Naive B cell (primary cell): ENCODE measurements around the gene ZFYVE1. TPM values are rescaled to one million over a fixed set of nuclear protein-coding genes. Genes with fewer than 3 reads are reported as not detected.
"Not testable (repeated sequence)": the region's sequence is repeated elsewhere in the genome, so short reads cannot be mapped to it uniquely, and the experiment has no call there.

Source experiments
- ATAC-seq, 2 donors: fragments of 150-1000 bp; cut with Tn5 transposase; 2 replicates each; pipeline ENCODE4 v1.10.0; 2021; ENCODE audit warnings: low read depth in 2 of 2, mild to moderate bottlenecking in 2 of 2, moderate library complexity in 2 of 2
- DNase-seq: peaks from one replicate; pipeline ENCODE4 v3.0.0; 2022
- H3K27ac Mint-ChIP-seq, 6 donors: one replicate each; pipeline ENCODE4 v1.8.0; 2020 to 2022; ENCODE audit warnings: mild to moderate bottlenecking in 6 of 6, mixed read lengths in 6 of 6, moderate library complexity in 5 of 6, inconsistent platforms in 2 of 6
- H3K27me3 Mint-ChIP-seq, 3 donors: one replicate each; pipeline ENCODE4 v1.8.0; 2021 to 2022; ENCODE audit warnings: mixed read lengths in 3 of 3, mild to moderate bottlenecking in 1 of 3
- H3K36me3 Mint-ChIP-seq, 2 donors: one replicate each; pipeline ENCODE4 v1.8.0; 2020 to 2022; ENCODE audit warnings: mixed read lengths in 2 of 2, inconsistent platforms in 1 of 2, mild to moderate bottlenecking in 1 of 2
- H3K4me1 Mint-ChIP-seq, 3 donors: one replicate each; pipeline ENCODE4 v1.8.0; 2020 to 2022; ENCODE audit warnings: mixed read lengths in 3 of 3, inconsistent platforms in 1 of 3, mild to moderate bottlenecking in 1 of 3, moderate library complexity in 1 of 3
- H3K4me3 Mint-ChIP-seq, 8 donors: one replicate each; pipeline ENCODE4 v1.8.0; 2020 to 2022; ENCODE audit warnings: mild to moderate bottlenecking in 8 of 8, mixed read lengths in 8 of 8, moderate library complexity in 8 of 8, inconsistent platforms in 2 of 8
- H3K9me3 Mint-ChIP-seq, 7 donors: one replicate each; pipeline ENCODE4 v1.8.0; 2020 to 2022; ENCODE audit warnings: mixed read lengths in 7 of 7, mild to moderate bottlenecking in 5 of 7, inconsistent platforms in 2 of 7, moderate library complexity in 1 of 7
- polyA plus RNA-seq, 6 donors: library from polyadenylated mRNA; unstranded; fragments of 300-500 nt; fragmentation: Illumina TruSeq; gene quantifications; one replicate each; pipeline ENCODE4 v1.2.3, GENCODE V29; 2021; ENCODE audit warnings: low read depth in 6 of 6

The ZFYVE1 gene
- polyA plus RNA-seq, 6 donors from 2014 or later = 5.5 to 9.5 (median 6.8) TPM

DNA sequence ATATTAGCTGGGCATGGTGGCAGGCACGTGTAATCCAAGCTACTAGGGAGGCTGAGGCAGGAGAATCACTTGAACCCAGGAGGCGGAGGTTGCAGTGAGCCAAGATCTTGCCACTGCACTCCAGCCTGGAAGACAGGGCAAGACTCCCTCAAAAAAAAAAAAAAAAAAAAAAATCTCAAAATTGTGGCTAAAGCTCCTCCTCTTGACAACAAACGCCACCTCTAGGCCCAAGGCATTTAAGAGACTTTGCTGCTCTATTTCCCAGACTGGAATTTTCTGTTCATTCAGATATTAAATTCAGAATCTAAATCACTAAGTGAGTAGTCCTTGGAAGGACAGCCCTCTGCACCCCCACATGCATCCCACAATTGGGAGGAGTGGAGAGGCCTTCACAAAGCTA, 1.4 kb downstream of the ZFYVE1 start:
- Mint-ChIP-seq H3K4me1 (peaks cover 31 to 51% (median 46%) of the 10 kb centered on the region in 3 donors), H3K4me3 (peak overlapping the region in 6 of 8 donors; percentile 85 to 99 (median 93)), H3K27me3 (no peaks in the 10 kb centered on the region), H3K27ac (peak overlapping the region in 3 of 6 donors; percentile 42 to 89 (median 80)), H3K36me3 (peaks cover 8 to 17% of the 10 kb centered on the region in 2 donors), H3K9me3 (no peaks in the 10 kb centered on the region)
- no peak for DNase-seq
- ATAC-seq = no peak

DNA sequence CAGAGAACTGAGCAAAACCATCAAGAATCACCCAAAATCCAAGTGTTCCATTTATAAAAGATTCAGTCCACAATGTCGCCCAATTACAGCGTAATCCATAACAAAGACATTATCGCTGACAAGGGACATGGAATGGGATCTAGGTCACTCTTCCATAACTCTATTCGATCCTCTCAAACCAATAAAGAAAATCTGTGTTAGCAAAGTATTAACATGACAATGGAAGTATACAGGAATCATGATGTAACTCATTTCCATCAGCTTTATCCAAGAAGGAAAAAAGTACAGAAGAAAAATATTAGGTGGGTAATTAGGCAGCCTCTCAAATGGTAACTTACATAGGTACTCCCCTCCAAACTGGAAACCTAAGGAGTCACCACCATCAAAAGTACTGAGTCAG, 4.9 kb downstream of the ZFYVE1 start:
- Mint-ChIP-seq H3K27ac (peak overlapping the region in 1 of 6 donors; percentile 40), H3K4me3 (no peak overlapping the region), H3K27me3 (no peaks in the 10 kb centered on the region), H3K9me3 (no peaks in the 10 kb centered on the region), H3K4me1 (peaks cover 35 to 60% (median 54%) of the 10 kb centered on the region in 3 donors), H3K36me3 (peaks cover 13 to 17% of the 10 kb centered on the region in 2 donors)
- DNase-seq (no peak), ATAC-seq (no peak)

DNA sequence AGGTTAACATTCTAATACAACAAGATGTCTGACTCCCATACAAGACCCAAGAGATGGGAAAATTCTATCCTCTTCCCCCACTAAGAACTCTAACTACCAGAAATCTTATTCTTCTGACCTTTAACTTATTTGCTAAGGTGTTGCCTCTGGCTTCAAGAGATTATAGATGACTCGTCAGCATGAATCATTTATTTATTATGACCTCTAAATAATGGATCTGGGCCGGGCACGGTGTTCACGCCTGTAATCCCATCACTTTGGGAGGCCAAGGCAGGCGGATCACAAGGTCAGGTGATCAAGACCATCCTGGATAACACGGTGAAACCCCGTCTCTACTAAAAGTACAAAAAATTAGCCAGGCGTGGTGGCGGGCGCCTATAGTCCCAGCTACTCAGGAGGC, 10.9 kb downstream of the ZFYVE1 start:
- Mint-ChIP-seq H3K27ac (peak overlapping the region in 1 of 6 donors; percentile 66), H3K4me1 (peaks cover 11 to 34% (median 29%) of the 10 kb centered on the region in 3 donors), H3K36me3 (peaks cover 0 to 18% of the 10 kb centered on the region in 2 donors)
- ATAC-seq, H3K27me3 Mint-ChIP-seq, H3K4me3 Mint-ChIP-seq, DNase-seq, H3K9me3 Mint-ChIP-seq: not testable (repeated sequence)

DNA sequence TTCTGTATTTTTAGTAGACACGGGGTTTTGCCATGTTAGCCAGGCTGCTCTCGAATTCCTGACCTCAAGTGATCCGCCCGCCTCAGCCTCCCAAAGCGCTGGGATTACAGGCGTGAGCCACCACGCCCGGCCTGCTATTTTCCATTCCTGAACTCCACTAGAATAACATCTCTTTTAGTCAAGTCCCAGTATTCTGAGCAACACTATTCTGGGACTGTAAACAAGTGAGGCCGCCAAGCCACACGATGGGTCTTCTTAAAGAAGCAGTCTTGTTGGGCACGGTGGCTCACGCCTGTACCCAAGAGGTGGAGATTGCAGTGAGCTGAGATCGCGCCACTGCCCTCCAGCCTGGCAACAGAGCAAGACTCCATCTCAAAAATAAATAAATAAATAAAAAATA, 11.4 kb downstream of the ZFYVE1 start:
- ATAC-seq, DNase-seq, H3K9me3 Mint-ChIP-seq, H3K27me3 Mint-ChIP-seq: not testable (repeated sequence)
- Mint-ChIP-seq H3K4me1 (peaks cover 11 to 34% (median 29%) of the 10 kb centered on the region in 3 donors), H3K36me3 (peaks cover 0 to 18% of the 10 kb centered on the region in 2 donors), H3K27ac (peak overlapping the region in 2 of 6 donors; percentile 54 to 66), H3K4me3 (peak overlapping the region in 1 of 8 donors; percentile 53)

DNA sequence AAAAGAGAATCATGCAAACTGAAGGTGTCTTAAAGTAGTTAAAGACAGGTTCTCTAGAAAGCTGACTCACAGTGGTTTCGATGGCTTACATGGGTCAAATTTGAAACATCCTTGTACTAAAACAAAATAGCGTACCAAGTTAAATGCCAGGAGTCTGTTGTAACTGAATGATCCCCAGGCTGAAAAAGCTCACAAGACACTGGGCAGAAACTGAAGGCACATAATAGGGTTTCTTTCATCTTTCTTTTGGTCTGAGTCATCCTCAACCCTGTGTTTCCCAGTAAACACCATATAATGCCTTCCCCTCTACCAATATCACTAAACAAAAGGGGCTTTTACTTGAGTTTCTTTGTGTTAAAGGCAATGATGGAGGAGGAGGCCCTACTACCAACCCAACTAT, 12.8 kb downstream of the ZFYVE1 start:
- Mint-ChIP-seq H3K36me3 (peaks cover 0 to 18% of the 10 kb centered on the region in 2 donors), H3K27ac (peak overlapping the region in 1 of 6 donors; percentile 76), H3K4me3 (no peak overlapping the region), H3K9me3 (peaks cover 0 to 1% (median 0%) of the 10 kb centered on the region in 7 donors), H3K27me3 (no peaks in the 10 kb centered on the region), H3K4me1 (peaks cover 11 to 34% (median 29%) of the 10 kb centered on the region in 3 donors)
- no peak for ATAC-seq
- no peak for DNase-seq

DNA sequence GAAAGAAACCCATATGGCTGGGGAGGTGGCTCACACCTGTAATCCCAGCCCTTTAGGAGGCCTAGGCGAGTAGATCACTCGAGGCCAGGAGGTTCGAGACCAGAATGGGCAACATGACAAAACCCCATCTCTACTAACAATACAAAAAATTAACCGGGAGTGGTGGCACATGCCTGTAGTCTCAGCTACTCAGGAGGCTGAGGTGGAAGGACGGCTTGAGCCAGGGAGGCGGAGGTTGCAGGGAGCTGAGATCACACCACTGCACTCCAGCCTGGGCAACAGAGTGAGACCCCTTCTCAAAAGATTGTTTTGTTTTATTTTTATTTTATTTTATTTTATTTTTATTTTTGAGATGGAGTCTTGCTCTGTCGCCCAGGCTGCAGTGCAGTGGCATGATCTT, 15.7 kb downstream of the ZFYVE1 start:
- Mint-ChIP-seq H3K36me3 (peaks cover 0 to 12% of the 10 kb centered on the region in 2 donors), H3K4me1 (peaks cover 0 to 15% (median 13%) of the 10 kb centered on the region in 3 donors)
- not testable (repeated sequence) for ATAC-seq, DNase-seq, H3K9me3 Mint-ChIP-seq, H3K27me3 Mint-ChIP-seq, H3K4me3 Mint-ChIP-seq, H3K27ac Mint-ChIP-seq

DNA sequence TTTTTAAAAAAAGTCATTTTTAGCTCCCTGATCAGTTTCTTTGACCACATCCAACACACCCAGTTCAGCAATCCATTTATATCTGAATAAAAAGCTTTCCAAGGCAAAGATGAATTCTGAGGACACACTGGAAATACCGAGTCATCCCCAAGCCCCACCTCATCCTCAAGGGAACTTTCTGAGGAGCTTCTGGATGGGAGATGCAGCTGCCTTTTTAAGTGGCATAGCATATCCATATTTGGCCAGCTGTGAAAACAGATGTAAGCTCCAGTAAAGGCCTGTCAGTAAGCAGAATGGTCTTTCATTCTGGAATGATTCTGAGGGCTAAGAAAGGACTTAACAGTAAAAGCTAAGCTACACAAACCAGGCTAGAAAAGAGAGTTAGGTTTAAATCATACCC, 18.4 kb downstream of the ZFYVE1 start:
- Mint-ChIP-seq H3K4me3 (no peak overlapping the region), H3K27me3 (no peaks in the 10 kb centered on the region), H3K9me3 (no peaks in the 10 kb centered on the region), H3K27ac (no peak overlapping the region), H3K4me1 (peaks cover 0 to 6% (median 5%) of the 10 kb centered on the region in 3 donors), H3K36me3 (peaks cover 0 to 2% of the 10 kb centered on the region in 2 donors)
- ATAC-seq (no peak), DNase-seq (no peak)

DNA sequence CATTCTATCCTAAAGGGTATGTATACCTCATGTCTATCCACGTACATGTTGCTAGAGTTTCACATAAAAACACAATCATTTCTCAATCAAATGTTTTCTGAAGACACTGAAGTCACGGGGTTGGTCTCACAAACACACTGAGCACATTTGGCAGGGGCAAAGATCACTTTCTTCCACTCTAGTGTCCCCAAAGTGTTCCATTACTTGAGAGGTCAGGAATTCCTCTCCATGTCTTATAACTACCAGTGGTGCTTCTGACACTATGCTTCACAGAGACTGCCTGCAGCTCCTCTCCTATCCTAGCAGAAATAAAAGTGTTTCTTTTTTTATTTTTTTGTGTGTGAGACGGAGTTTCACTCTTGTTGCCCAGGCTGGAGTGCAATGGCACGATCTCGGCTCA, 19.1 kb downstream of the ZFYVE1 start:
- Mint-ChIP-seq H3K4me3 (no peak overlapping the region), H3K9me3 (no peaks in the 10 kb centered on the region), H3K27ac (no peak overlapping the region), H3K36me3 (no peaks in the 10 kb centered on the region), H3K27me3 (no peaks in the 10 kb centered on the region), H3K4me1 (peaks cover 0 to 5% (median 2%) of the 10 kb centered on the region in 3 donors)
- no peak for ATAC-seq
- no peak for DNase-seq

DNA sequence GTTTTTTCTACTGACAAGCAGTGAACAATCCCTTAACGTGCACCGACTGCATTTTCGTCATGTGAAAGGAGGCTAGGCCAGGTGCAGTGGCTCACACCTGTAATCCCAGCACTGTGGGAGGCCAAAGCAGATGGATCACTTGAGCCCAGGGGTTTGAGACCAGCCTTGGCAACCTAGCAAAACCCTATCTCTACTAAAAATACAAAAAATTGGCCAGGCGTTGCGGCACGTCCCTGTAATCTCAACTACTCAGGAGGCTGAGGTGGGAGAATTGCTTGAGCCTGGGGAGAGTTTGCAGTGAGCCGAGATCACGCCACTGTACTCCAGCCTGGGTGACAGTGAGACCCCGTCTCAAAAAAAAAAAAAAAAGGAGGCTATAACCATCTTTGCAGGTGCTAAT, 22.3 kb downstream of the ZFYVE1 start:
- not testable (repeated sequence) for ATAC-seq, H3K9me3 Mint-ChIP-seq, DNase-seq, H3K36me3 Mint-ChIP-seq, H3K4me3 Mint-ChIP-seq, H3K27me3 Mint-ChIP-seq, H3K4me1 Mint-ChIP-seq
- H3K27ac Mint-ChIP-seq = peak overlapping the region in 1 of 6 donors; percentile 53

DNA sequence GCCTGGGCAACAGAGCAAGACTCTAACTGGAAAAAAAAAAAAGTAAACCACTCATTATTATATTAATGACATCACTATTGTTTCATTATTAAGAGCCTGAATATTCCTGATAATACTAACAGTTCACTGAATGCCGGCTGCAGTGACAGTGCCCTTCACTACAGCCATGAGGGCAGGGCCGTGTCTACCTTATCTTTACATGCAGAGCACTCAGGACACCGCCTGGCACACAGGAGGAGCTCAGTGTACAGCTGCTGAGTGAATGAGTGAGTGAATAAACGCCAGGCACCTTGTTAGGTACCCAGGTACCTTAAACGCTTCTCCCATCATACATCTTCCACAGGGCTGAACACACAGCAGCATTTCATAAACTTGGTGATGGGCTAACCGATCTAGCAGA, 23.2 kb downstream of the ZFYVE1 start:
- Mint-ChIP-seq H3K27ac (no peak overlapping the region), H3K36me3 (peaks cover 0 to 4% of the 10 kb centered on the region in 2 donors), H3K4me3 (no peak overlapping the region), H3K27me3 (no peaks in the 10 kb centered on the region), H3K9me3 (no peaks in the 10 kb centered on the region), H3K4me1 (peaks cover 0 to 3% (median 0%) of the 10 kb centered on the region in 3 donors)
- ATAC-seq = no peak
- no peak for DNase-seq

DNA sequence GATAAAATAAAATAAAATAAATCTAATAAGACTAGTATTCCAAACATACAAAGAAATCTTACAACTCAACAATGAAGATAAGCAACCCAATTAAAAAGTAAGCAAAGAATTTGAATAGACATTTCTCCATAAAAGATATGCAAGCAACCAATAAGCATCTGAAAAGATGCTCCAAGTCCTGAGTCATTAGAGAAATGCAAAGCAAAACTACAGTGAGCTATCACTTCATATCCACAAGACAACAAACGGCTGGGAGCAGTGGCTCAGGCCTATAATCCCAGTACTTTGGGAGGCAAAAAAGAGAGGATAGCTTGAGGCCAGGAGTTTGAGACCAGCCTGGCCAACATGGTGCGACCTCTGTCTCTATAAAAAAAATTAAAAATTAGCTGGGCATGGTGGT, 26.8 kb downstream of the ZFYVE1 start:
- Mint-ChIP-seq H3K4me1 (peaks cover 0 to 5% (median 2%) of the 10 kb centered on the region in 3 donors), H3K9me3 (no peaks in the 10 kb centered on the region), H3K36me3 (peaks cover 21 to 33% of the 10 kb centered on the region in 2 donors), H3K27ac (no peak overlapping the region), H3K4me3 (no peak overlapping the region), H3K27me3 (no peaks in the 10 kb centered on the region)
- ATAC-seq (no peak), DNase-seq (no peak)

DNA sequence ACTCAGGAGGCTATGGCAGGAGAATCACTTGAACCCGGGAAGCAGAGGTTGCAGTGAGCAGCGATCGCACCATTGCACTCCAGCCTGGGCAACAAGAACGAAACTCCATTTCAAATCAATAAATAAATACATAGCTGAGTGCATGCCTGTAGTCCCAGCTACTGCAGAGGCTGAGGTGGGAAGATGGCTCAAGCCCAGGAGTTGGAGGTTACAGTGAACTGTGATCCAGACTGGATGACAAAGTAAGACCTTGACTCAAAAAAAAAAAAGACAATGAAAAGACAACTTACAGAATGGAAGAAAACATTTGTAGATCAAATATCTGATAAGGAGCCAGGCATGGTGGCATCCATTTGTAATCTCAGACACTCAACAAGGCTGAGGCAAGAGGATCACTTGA, 27.6 kb downstream of the ZFYVE1 start:
- H3K27me3 Mint-ChIP-seq = no peaks in the 10 kb centered on the region
- peak overlapping the region in 2 of 6 donors; percentile 24 to 90 for H3K27ac Mint-ChIP-seq
- no peak overlapping the region for H3K4me3 Mint-ChIP-seq
- H3K9me3 Mint-ChIP-seq = no peaks in the 10 kb centered on the region
- DNase-seq = no peak
- H3K4me1 Mint-ChIP-seq = peaks cover 0 to 5% (median 2%) of the 10 kb centered on the region in 3 donors
- H3K36me3 Mint-ChIP-seq = peaks cover 21 to 33% of the 10 kb centered on the region in 2 donors
- ATAC-seq = no peak

DNA sequence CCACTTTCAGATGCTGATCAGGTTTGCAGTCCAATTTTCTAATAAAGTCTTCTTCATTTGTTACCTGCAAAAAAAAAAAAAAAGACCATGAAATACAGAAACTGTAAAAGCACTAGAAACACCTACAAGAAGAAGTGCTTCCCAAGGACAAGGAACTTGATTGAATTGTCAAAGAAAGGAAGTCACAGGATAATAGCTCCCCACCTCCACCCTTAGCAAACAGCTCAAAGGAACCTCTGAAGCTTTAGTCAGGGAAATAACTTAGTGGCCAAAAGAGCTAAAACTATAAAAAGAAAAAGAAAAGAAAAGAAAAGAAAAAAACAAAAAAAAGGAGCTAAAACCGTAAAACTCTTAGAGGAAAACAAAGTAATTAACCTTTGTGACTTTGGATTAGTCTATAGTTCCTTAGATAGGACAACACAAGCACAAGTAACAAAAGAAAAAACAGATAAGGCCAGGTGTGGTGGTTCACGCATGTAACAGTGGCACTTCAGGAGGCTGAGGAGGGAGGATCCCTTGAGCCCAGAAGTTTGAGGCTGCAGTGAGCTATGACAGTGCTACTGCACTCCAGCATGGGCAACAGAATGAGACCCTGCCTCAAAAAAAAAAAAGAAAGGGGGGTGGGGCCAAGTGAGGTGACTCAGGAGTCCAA, 28.5 kb downstream of the ZFYVE1 start:
- Mint-ChIP-seq H3K9me3 (no peaks in the 10 kb centered on the region), H3K27me3 (no peaks in the 10 kb centered on the region), H3K36me3 (peaks cover 21 to 33% of the 10 kb centered on the region in 2 donors), H3K27ac (peak overlapping the region in 2 of 6 donors; percentile 44 to 52), H3K4me3 (no peak overlapping the region), H3K4me1 (peaks cover 0 to 5% (median 2%) of the 10 kb centered on the region in 3 donors)
- ATAC-seq = no peak
- no peak for DNase-seq

DNA sequence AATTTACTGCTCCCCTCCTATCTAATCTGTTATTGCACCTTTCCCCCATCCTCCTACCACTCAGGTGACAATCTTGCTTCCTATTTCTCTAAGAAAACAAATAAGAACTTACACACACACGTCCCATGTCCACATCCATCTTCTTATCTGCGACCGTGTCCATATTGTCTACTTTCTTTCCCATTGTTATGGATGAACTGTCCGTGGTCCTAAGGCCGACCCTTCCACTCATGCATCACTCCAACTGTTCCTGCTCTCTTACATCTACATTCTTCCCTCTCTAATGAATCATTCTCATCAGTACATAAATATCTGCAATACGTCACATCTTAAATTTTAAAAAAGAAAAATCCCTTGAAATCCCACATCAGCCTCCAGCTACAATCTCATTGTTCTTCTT, 30.0 kb downstream of the ZFYVE1 start:
- DNase-seq (no peak), ATAC-seq (no peak)
- Mint-ChIP-seq H3K4me1 (peaks cover 0 to 5% (median 2%) of the 10 kb centered on the region in 3 donors), H3K9me3 (no peaks in the 10 kb centered on the region), H3K27me3 (no peaks in the 10 kb centered on the region), H3K36me3 (peaks cover 21 to 33% of the 10 kb centered on the region in 2 donors), H3K27ac (peak overlapping the region in 1 of 6 donors; percentile 21), H3K4me3 (peak overlapping the region in 1 of 8 donors; percentile 6)
